Right lobe of liver (tissue), 6 donors: ENCODE results near the gene GLT1D1. TPM values are rescaled to one million over a fixed set of nuclear protein-coding genes. Genes with fewer than 3 reads are reported as not detected.
A peak's percentile ranks its signal among the peaks of the same experiment; 100 is the strongest.

Experiments
- ATAC-seq, 4 donors: fragments of 200-7000 bp; cut with Tn5 transposase; one replicate each; pipeline ENCODE4 v1.9.1; 2020; ENCODE audit warnings: mild to moderate bottlenecking in 4 of 4, moderate library complexity in 4 of 4
- DNase-seq, 3 donors: peaks; one replicate each; pipeline ENCODE4 v3.0.0-alpha.2; 2020
- H3K27ac ChIP-seq, 3 donors: fragments of 200-600 bp; one replicate each; pipeline ENCODE4 v1.8.0; 2022
- H3K27me3 ChIP-seq, 2 donors: fragments of 200-600 bp; one replicate each; pipeline ENCODE4 v1.8.0; 2022
- H3K36me3 ChIP-seq, 4 donors: fragments of 200-600 bp; sonication (generic) in 1 of 4; one replicate each; pipeline versions ENCODE4 v1.5.1 to v1.8.0; 2017 to 2022; ENCODE audit warnings: control low read depth in 1 of 4
- H3K4me1 ChIP-seq, 4 donors: fragments of 200-600 bp; sonication (generic) in 1 of 4; one replicate each; pipeline versions ENCODE4 v1.5.1 to v1.8.0; 2017 to 2022; ENCODE audit warnings: control low read depth in 1 of 4
- H3K4me3 ChIP-seq, 3 donors: fragments of 200-600 bp; one replicate each; pipeline ENCODE4 v1.8.0; 2022
- H3K9me3 ChIP-seq, 4 donors: fragments of 200-600 bp; sonication (generic) in 1 of 4; one replicate each; pipeline versions ENCODE4 v1.5.1 to v1.8.0; 2017 to 2022; ENCODE audit warnings: control low read depth in 1 of 4
- CTCF ChIP-seq, 4 donors: fragments of 200-600 bp in 3 of 4; fragments of 450-650 bp in 1 of 4; IDR thresholded peaks; one replicate each; pipeline versions ENCODE4 v1.5.1 to v1.8.0; 2016 to 2022; ENCODE audit warnings: antibody characterized with exemption in 4 of 4, mild to moderate bottlenecking in 2 of 4
- POLR2A ChIP-seq: fragments of 450-650 bp; IDR thresholded peaks from one replicate; pipeline ENCODE4 v1.6.1; 2017; ENCODE audit warnings: antibody characterized with exemption, mild to moderate bottlenecking
- WGBS: methylation state at CpG from one replicate; pipeline ENCODE4 v1.1.6; 2018; ENCODE audit warnings: low coverage, low lambda C conversion rate; ENCODE audit not compliant: insufficient coverage; ENCODE audit errors: missing lambda C conversion rate; 5-methylcytosine and 5-hydroxymethylcytosine counted together
- intact Hi-C, 2 donors: fragments of 100-400 bp; cut with DNase I; formaldehyde crosslinking; loops; one replicate each; pipeline versions ENCODE4 v1.11.2 to v1.14.1; 2022
- total RNA-seq, 6 experiments: library from RNA; depleted of rRNA in 2 of 6; stranded (reverse); fragments of >200 nt in 2 of 6; fragmentation: NEBNext Ultra II Directional in 3 of 6; extraction: Animal tissue kit (Norgen Biotek cat#: 25700) in 3 of 6; gene quantifications; one replicate each; pipeline versions ENCODE4 v1.1.0 to v1.2.4, GENCODE V29; 2016 to 2023
- donor health status: DM: no; HTN: yes; CAD: no.
- donor health status: DM: no; HTN: no; CAD: no.
- donor health status: DM: no; HTN: no; CAD: no.
- donor health status: DM: no; HTN: yes; CAD: no.
- donor health status: DM: no; HTN: yes; CAD: no.

Gene GLT1D1
- total RNA-seq, 6 experiments from 2014 or later: 14.9 to 21.9 (median 20.2) TPM

- Histone ChIP-seq H3K27me3 (no peaks in the 10 kb centered on the region), H3K27ac (peak overlapping the region in 1 of 3 donors; percentile 34), H3K4me3 (no peak overlapping the region), H3K36me3 (peaks cover 0 to 3% (median 0%) of the 10 kb centered on the region in 4 donors), H3K9me3 (no peaks in the 10 kb centered on the region), H3K4me1 (no peaks in the 10 kb centered on the region)
- intact Hi-C loops: no loop called here
- no peak for TF ChIP-seq CTCF (IDR thresholded peaks at IDR 0.05)
- no peak for TF ChIP-seq POLR2A
- no peak for DNase-seq
- 41% methylated on average over 4 of the region's 12 CpGs for WGBS
- ATAC-seq: peak; percentile 35 to 71 (median 52)
These were observed 75.8 kb downstream of the GLT1D1 start for GRCh38 chr12:128929057-128929456.

GRCh38 chr12:128930606-128931005, 77.3 kb downstream of the GLT1D1 start:
- no peak for ATAC-seq
- H3K4me1 ChIP-seq: no peaks in the 10 kb centered on the region
- no peak overlapping the region for H3K27ac ChIP-seq
- peaks cover 0 to 3% (median 0%) of the 10 kb centered on the region in 4 donors for H3K36me3 ChIP-seq
- no peaks in the 10 kb centered on the region for H3K27me3 ChIP-seq
- WGBS: 76% methylated on average over 8 of the region's 13 CpGs
- no peak overlapping the region for H3K4me3 ChIP-seq
- intact Hi-C loops: no loop called here
- DNase-seq: no peak
- no peaks in the 10 kb centered on the region for H3K9me3 ChIP-seq
- TF ChIP-seq POLR2A (no peak), CTCF (IDR thresholded peaks at IDR 0.05) (no peak)

- intact Hi-C loops: no loop called here
- H3K9me3 ChIP-seq: no peaks in the 10 kb centered on the region
- 72% methylated on average over 4 of the region's 20 CpGs for WGBS
- no peak for DNase-seq
- H3K36me3 ChIP-seq: peaks cover 0 to 3% (median 0%) of the 10 kb centered on the region in 4 donors
- no peak for TF ChIP-seq CTCF (IDR thresholded peaks at IDR 0.05)
- TF ChIP-seq POLR2A: no peak
- peak in 1 of 4 donors; percentile 40 for ATAC-seq
- no peak overlapping the region for H3K4me3 ChIP-seq
- H3K27me3 ChIP-seq: no peaks in the 10 kb centered on the region
- H3K27ac ChIP-seq: no peak overlapping the region
- no peaks in the 10 kb centered on the region for H3K4me1 ChIP-seq
These were observed 79.2 kb downstream of the GLT1D1 start for GRCh38 chr12:128932521-128932920.

GRCh38 chr12:128933039-128933438, 79.8 kb downstream of the GLT1D1 start:
- no peak for DNase-seq

More at GRCh38 chr12:128933039-128933438, 79.8 kb downstream of the GLT1D1 start:
- intact Hi-C loops: no loop called here
- Histone ChIP-seq H3K27me3 (no peaks in the 10 kb centered on the region), H3K36me3 (peaks cover 0 to 3% (median 0%) of the 10 kb centered on the region in 4 donors), H3K4me3 (no peak overlapping the region), H3K27ac (no peak overlapping the region), H3K4me1 (no peaks in the 10 kb centered on the region), H3K9me3 (no peaks in the 10 kb centered on the region)
- ATAC-seq: peak in 1 of 4 donors; percentile 48
- 79% methylated on average over 24 of the region's 27 CpGs for whole genome bisulfite sequencing
- TF ChIP-seq POLR2A: no peak
- TF ChIP-seq CTCF (IDR thresholded peaks at IDR 0.05): no peak
